MM.1S (cell line): ENCODE results near the gene ARHGEF25.
A peak's percentile ranks its signal among the peaks of the same experiment; 100 is the strongest.

Experiments
- DNase-seq: peaks from one replicate; pipeline ENCODE4 v3.0.0-alpha.2; 2015
- H2AFZ ChIP-seq: fragments of 300-600 bp; sonication (generic); 2 replicates; pipeline ENCODE4 v1.6.0; 2016; ENCODE audit warnings: antibody characterized with exemption, low read length
- H3F3A ChIP-seq: fragments of 300-600 bp; sonication (generic); 2 replicates; pipeline ENCODE4 v1.6.1; 2016; ENCODE audit warnings: mild to moderate bottlenecking, antibody characterized with exemption, low read length, moderate library complexity, mixed read lengths; ENCODE audit not compliant: insufficient read depth
- H3K27ac ChIP-seq: fragments of 300-600 bp; sonication (generic); 2 replicates; pipeline ENCODE4 v1.5.1; 2016; ENCODE audit warnings: mild to moderate bottlenecking, low read length
- H3K27me3 ChIP-seq: fragments of 300-600 bp; sonication (generic); replicated peaks from 2 replicates; pipeline ENCODE4 v1.6.0; 2016; ENCODE audit warnings: low read length; ENCODE audit not compliant: insufficient read depth
- H3K36me3 ChIP-seq: fragments of 300-600 bp; sonication (generic); replicated peaks from 2 replicates; pipeline ENCODE4 v1.6.1; 2016; ENCODE audit warnings: mild to moderate bottlenecking, low read length, mixed read lengths; ENCODE audit not compliant: insufficient read depth
- H3K4me1 ChIP-seq: fragments of 300-600 bp; sonication (generic); 2 replicates; pipeline ENCODE4 v1.6.1; 2016; ENCODE audit warnings: low read length, mixed read lengths
- H3K4me2 ChIP-seq: fragments of 300-600 bp; sonication (generic); 2 replicates; pipeline ENCODE4 v1.6.0; 2016; ENCODE audit warnings: low read depth, low read length
- H3K4me3 ChIP-seq: fragments of 300-600 bp; sonication (generic); 2 replicates; pipeline ENCODE4 v1.5.1; 2016; ENCODE audit warnings: low read length, mixed read lengths
- H3K79me2 ChIP-seq: fragments of 300-600 bp; sonication (generic); 2 replicates; pipeline ENCODE4 v1.6.1; 2016; ENCODE audit warnings: mixed run types, low read length, mixed read lengths
- H3K9ac ChIP-seq: fragments of 300-600 bp; sonication (generic); 2 replicates; pipeline ENCODE4 v1.6.1; 2016; ENCODE audit warnings: low read length, mixed read lengths
- H3K9me2 ChIP-seq: fragments of 300-600 bp; sonication (generic); replicated peaks from 2 replicates; pipeline ENCODE4 v1.6.1; 2016; ENCODE audit warnings: mild to moderate bottlenecking, low read length, mixed read lengths; ENCODE audit not compliant: insufficient read depth
- H3K9me3 ChIP-seq: fragments of 300-600 bp; sonication (generic); replicated peaks from 2 replicates; pipeline ENCODE4 v1.6.1; 2016; ENCODE audit warnings: mild to moderate bottlenecking, low read length, mixed read lengths; ENCODE audit not compliant: insufficient read depth
- H4K20me1 ChIP-seq: fragments of 300-600 bp; sonication (generic); 2 replicates; pipeline ENCODE4 v1.6.1; 2016; ENCODE audit warnings: mild to moderate bottlenecking, low read length, moderate library complexity, mixed read lengths; ENCODE audit not compliant: insufficient read depth
- CTCF ChIP-seq: fragments of 300-600 bp; sonication (generic); IDR thresholded peaks from 2 replicates; pipeline ENCODE4 v1.5.1; 2016; ENCODE audit warnings: antibody characterized with exemption, low read length, mixed read lengths
- EZH2 ChIP-seq: fragments of 300-600 bp; sonication (generic); optimal IDR thresholded peaks from 2 replicates; pipeline ENCODE3; 2017; ENCODE audit warnings: low read depth, mild to moderate bottlenecking, antibody characterized with exemption, low read length, mixed read lengths
- EZH2phosphoT487 ChIP-seq: fragments of 300-600 bp; sonication (generic); IDR thresholded peaks from 2 replicates; pipeline ENCODE4 v1.6.1; 2018; ENCODE audit warnings: antibody characterized with exemption, low read length

The ARHGEF25 gene

GRCh38 chr12:57611827-57612710 is 834 bp downstream of the ARHGEF25 start:
- H3K27ac ChIP-seq: no peak overlapping the region
- TF ChIP-seq EZH2phosphoT487 (no peak), CTCF (no peak), EZH2 (no peak)
- peak overlapping the region; percentile 77 for H3K4me3 ChIP-seq
- no peak overlapping the region for H2AFZ ChIP-seq
- no peak for DNase-seq
- H3K36me3 ChIP-seq: no peaks in the 10 kb centered on the region
- peaks cover 5% of the 10 kb centered on the region; the same call in 1 of the 2 replicates for H3K4me1 ChIP-seq
- H3K4me2 ChIP-seq: peak overlapping the region; percentile 95; the same call in 1 of the 2 replicates
- H3K27me3 ChIP-seq: no peaks in the 10 kb centered on the region
- no peaks in the 10 kb centered on the region for H3K9me2 ChIP-seq
- H3K9ac ChIP-seq: peak overlapping the region; percentile 66; the same call in 1 of the 2 replicates
- H3F3A ChIP-seq: no peaks in the 10 kb centered on the region; the same call in 1 of the 2 replicates
- H3K79me2 ChIP-seq: no peaks in the 10 kb centered on the region
- no peaks in the 10 kb centered on the region for H3K9me3 ChIP-seq
- no peaks in the 10 kb centered on the region for H4K20me1 ChIP-seq

GRCh38 chr12:57612711-57613426 is 1.6 kb downstream of the ARHGEF25 start:
- no peak for TF ChIP-seq EZH2phosphoT487
- TF ChIP-seq CTCF: no peak
- TF ChIP-seq EZH2: no peak
- no peak overlapping the region for H3K4me2 ChIP-seq
- no peak overlapping the region for H3K4me3 ChIP-seq
- H3K27ac ChIP-seq: no peak overlapping the region
- H2AFZ ChIP-seq: no peak overlapping the region
- no peaks in the 10 kb centered on the region for H3K36me3 ChIP-seq
- no peaks in the 10 kb centered on the region for H4K20me1 ChIP-seq
- H3K9me2 ChIP-seq: no peaks in the 10 kb centered on the region
- H3F3A ChIP-seq: no peaks in the 10 kb centered on the region; the same call in 1 of the 2 replicates
- no peak overlapping the region for H3K9ac ChIP-seq
- no peak for DNase-seq
- H3K79me2 ChIP-seq: no peaks in the 10 kb centered on the region
- no peaks in the 10 kb centered on the region for H3K9me3 ChIP-seq
- peaks cover 5% of the 10 kb centered on the region; the same call in 1 of the 2 replicates for H3K4me1 ChIP-seq
- H3K27me3 ChIP-seq: peaks cover 3% of the 10 kb centered on the region; the same call in 1 of the 2 replicates

GRCh38 chr12:57613427-57614109 is 2.3 kb downstream of the ARHGEF25 start:
- peaks cover 5% of the 10 kb centered on the region; the same call in 1 of the 2 replicates for H3K4me1 ChIP-seq
- TF ChIP-seq EZH2phosphoT487 (no peak), CTCF (no peak), EZH2 (no peak)
- H3K9ac ChIP-seq: no peak overlapping the region
- H3K27ac ChIP-seq: no peak overlapping the region
- no peaks in the 10 kb centered on the region for H3K36me3 ChIP-seq
- H3K79me2 ChIP-seq: no peaks in the 10 kb centered on the region
- H4K20me1 ChIP-seq: no peaks in the 10 kb centered on the region
- DNase-seq: no peak
- no peaks in the 10 kb centered on the region; the same call in 1 of the 2 replicates for H3F3A ChIP-seq
- H3K9me2 ChIP-seq: no peaks in the 10 kb centered on the region
- H3K4me3 ChIP-seq: no peak overlapping the region
- H3K4me2 ChIP-seq: peak overlapping the region; percentile 11; the same call in 1 of the 2 replicates
- H3K9me3 ChIP-seq: no peaks in the 10 kb centered on the region
- H2AFZ ChIP-seq: peak overlapping the region; percentile 22; the same call in 1 of the 2 replicates
- H3K27me3 ChIP-seq: peaks cover 8% of the 10 kb centered on the region; the same call in 1 of the 2 replicates
